T-helper 1 cell treated with Interleukin-12 subunit alpha and Interleukin-12 subunit beta and Interleukin-4 antibody, amounts not matched to agents 30 ng/mL and 1 ng/mL, for 36 hours (primary cell): ENCODE results near the gene B3GAT3. TPM values are rescaled to one million over a fixed set of nuclear protein-coding genes. Genes with fewer than 3 reads are reported as not detected.
"Not testable (repeated sequence)": the region's sequence is repeated elsewhere in the genome, so short reads cannot be mapped to it uniquely, and the experiment has no call there.

Source experiments
- intact Hi-C: fragments of 100-400 bp; cut with micrococcal nuclease; formaldehyde crosslinking; loops from one replicate; pipeline ENCODE4 v1.15.1; 2024
- total RNA-seq: library from RNA; stranded (reverse); gene quantifications from 2 replicates; pipeline ENCODE4 v1.2.3, GENCODE V29; 2022

Gene B3GAT3
- total RNA-seq: 70.6 and 77.1 TPM in 2 replicates

DNA sequence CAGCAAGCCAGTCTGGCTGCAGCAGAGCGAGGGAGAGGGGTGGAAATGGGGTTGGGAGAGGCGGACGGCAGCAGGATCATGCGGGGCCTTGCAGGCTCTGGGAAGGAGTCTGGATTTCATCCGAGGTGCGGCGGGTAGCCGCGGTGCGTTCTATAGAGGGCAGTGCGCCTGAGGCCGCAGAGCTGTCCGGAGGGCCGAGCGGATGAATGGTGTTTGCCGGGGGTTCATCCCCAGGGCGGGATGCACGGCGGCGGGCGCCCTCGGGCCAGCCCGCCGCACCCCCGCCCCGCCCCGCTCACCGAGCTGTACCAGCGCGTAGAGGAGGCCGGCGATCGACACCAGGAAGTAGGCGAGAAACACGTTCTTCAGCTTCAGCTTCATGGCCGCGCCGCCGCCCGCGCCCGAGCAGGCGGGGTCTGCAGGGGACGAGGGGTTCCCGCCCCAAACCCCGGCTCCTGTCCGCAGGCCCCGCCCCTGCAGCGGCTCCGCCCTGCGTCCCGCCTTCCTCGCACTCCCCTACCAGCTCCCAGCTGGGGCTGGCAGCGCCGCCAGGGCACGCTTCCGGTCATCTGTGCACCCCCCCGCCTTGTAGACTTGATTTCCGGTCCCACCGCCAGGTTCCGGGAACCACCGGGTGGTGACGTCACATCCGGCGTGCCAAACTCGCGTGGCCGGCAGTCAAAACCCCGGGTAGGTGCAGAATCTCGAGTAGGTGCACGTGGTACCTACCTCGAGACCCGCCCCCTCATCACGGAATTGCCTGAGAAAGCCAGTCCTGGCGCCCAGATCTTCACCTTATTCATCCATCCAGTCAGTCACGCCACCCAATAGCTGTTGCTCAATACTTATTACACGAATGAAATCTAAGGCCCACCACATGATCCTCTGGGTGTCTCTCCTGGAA lies at the start of gene B3GAT3:
Gene B3GAT3 (minus strand): TSS at position 420 of the 904 bp plus-strand sequence. CDS start 39 bp downstream, at position 381.
- intact Hi-C loops: loop anchor here (1.0 kb wide), 9 partner anchors 9 to 87 kb away; partner anchors contain the start of genes C11orf98, CSKMT, GANAB and INTS5

- intact Hi-C loops: loop anchor here (1.0 to 10.0 kb wide), 7 partner anchors 8 to 246 kb away; partner anchors contain the start of genes INTS5, TAF6L, TUT1 and UBXN1
Observed at GRCh38 chr11:62671236-62671607, 49.4 kb upstream of the B3GAT3 start.

GRCh38 chr11:62669420-62670161 lies 47.8 kb upstream of the B3GAT3 start:
- intact Hi-C loops: loop anchor here (2.0 to 10.0 kb wide), 3 partner anchors 193 to 545 kb away; partner anchors contain the start of gene INCENP

DNA sequence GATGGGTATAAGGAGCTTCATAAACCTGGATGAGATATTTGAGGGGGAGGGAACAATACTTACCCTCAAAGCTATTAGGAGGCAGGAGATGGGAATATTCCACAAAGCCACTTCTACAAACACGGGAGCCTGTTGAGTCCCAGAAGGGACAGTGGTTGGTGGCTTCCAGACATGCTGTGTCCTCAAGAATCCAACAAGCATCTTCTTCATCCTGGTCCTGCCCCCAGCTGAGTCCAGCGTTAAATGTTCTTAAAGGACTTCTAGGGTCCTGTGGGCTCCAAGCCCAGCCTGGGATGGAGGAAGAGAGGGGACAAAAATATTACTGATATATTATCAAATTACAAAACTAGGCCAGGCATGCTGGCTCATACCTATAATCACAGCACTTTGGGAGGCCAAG lies 45.7 kb upstream of the B3GAT3 start:
- intact Hi-C loops: loop anchor here (10.0 kb wide), 1 partner anchor 543 kb away; the partner anchor contains the start of gene INCENP

GRCh38 chr11:62666259-62666926 lies 44.6 kb upstream of the B3GAT3 start:
- intact Hi-C loops: loop anchor here (10.0 kb wide), 1 partner anchor 542 kb away; the partner anchor contains the start of gene INCENP

DNA sequence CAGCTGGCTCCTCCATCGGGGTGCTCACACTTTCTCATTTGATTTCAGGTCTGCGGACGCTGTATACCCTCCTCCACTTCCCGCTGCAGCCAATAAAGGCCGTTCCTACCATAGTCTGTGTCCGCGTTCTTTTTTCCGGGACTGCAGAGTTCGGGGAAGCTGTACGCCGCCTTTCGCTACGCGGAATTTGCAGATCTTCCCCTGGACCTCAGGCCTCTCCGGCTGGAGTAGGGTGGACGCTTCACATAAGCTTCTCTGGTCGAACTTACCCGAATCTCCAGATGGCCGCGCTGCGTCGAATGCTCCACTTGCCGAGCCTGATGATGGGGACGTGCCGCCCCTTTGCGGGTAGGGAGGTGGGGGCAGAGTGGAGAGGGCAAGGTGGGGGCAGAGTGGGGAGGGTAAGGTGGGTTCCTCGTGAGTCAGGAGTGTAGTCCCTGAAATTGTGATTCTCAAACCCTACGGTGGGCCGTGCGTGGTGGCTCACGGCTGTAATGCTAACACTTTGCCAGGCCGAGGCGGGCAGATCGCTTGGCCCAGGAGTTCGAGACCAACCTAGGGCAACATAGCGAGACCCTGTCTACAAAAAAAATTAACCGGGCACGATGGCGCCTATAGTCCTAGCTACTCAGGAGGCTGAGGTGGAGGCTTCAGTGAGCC lies 43.9 kb upstream of the B3GAT3 start:
- intact Hi-C loops: loop anchor here (1.0 to 10.0 kb wide), 13 partner anchors 12 to 541 kb away; partner anchors contain the start of genes EML3, GANAB, HNRNPUL2 and INCENP

DNA sequence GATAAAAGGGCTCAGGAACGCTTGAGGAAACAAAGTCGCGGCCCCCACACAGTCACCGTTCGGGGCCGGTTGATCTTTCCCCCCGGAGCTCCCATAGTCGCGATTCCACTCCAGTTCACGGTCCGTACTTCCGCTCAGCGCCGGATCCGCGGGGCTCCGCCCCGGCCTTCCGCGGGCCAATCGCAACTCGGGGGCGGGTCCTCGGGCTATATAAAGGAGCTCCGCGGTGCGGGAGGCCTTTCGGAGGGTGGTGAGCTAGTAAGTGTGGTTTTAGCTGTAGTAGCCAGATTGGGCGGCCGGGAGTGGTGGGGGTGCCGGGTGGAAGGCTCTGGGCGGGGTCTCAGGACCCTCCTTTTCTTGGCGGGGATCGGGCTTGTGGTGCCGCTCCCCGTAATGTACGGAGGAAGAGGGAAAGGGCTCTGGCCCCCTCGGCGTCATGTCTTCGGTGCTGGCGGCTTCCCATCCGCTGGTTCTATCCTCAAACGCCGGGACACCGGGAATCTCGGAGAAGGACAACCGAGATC lies 43.4 kb upstream of the B3GAT3 start, which contains the start of the genes C11orf98 and CSKMT:
Gene C11orf98 (minus strand): TSS at position 136 of the 524 bp plus-strand sequence. CDS start 41 bp downstream, at position 95.
Gene CSKMT (plus strand): TSS at position 238 of the 524 bp plus-strand sequence. CDS start 568 bp downstream, outside the sequence.
- intact Hi-C loops: loop anchor here (1.0 to 10.0 kb wide), 13 partner anchors 12 to 540 kb away; partner anchors contain the start of genes EML3, GANAB, HNRNPUL2 and INCENP

DNA sequence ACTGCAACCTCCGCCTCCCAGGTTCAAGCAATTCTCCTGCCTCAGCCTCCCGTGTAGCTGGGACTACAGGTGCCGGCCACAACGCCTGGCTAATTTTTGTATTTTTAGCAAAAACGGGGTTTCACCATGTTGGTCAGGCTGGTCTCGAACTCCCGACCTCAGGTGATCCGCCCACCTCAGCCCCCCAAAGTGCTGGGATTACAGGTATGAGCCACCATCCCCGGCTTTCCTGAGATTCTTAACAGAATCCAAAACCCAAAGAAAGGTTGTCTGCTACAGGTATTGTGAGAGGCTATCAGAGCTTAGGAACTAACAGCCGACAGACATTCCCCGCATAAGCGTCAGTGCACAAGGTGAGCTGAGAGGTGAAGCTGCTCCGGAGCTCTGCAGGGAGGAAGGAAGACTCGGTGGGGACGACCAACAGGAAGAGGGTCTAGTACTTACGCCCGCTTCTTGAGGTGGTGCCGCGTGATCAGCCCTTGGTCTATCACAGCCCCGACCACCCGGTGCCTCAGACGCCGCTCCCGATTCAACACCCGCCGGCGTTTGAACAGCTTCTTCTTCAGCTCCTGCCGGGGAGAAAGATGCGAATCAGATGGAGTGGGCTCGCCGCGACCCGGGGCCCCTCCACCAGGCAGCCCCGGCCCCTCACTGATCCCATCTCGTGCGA lies 42.8 kb upstream of the B3GAT3 start:
- intact Hi-C loops: loop anchor here (1.0 to 10.0 kb wide), 14 partner anchors 8 to 540 kb away; partner anchors contain the start of genes EML3, GANAB, HNRNPUL2 and INCENP

DNA sequence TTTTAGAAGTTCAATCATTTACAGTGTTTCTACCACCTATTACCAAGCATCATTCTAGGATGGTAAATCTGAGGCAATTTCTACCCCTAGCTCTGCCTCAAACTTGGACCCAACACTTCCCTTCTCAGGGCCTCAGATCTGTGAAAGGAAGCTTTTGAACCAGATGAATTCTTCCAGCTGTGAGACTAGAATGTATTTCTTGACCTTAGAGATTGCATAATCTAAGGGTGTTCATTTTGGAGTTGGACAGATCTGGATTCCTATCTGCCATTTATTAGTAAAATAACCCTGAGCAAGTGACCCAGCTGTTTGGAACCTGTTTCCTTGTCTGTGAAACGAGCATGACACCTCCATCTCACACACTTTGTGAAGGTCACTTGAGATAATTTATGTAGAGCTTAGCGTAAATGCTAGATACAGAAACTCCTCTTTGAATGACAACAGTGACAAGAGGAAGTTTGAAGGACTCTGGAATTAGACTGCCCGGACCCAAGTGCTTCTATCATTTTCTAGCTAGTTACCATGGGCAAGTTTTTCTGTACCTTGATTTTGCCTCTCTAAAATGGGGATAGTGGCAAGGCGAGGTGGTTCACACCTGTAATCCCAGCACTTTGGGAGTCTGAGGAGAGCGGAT lies 35.1 kb upstream of the B3GAT3 start:
- intact Hi-C loops: no loop called here

DNA sequence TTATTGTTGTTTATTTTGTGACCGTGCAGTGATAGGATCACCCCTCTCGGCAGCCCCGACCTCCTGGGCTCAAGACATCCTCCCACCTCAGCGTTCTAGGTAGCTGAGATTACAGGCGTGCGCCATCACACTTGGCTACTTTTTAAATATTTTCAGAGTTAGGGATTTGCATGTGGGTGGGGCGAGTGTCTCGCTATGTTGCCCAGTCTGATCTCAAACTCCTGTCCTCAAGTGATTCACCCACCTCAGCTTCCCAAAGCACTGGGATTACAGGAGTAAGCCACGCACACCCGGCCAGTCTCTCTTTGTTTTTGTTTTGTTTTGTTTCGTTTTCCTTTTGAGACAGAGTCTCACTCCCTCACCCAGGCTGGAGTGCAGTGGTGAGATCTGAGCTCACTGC lies 32.5 kb upstream of the B3GAT3 start:
- intact Hi-C loops: no loop called here

DNA sequence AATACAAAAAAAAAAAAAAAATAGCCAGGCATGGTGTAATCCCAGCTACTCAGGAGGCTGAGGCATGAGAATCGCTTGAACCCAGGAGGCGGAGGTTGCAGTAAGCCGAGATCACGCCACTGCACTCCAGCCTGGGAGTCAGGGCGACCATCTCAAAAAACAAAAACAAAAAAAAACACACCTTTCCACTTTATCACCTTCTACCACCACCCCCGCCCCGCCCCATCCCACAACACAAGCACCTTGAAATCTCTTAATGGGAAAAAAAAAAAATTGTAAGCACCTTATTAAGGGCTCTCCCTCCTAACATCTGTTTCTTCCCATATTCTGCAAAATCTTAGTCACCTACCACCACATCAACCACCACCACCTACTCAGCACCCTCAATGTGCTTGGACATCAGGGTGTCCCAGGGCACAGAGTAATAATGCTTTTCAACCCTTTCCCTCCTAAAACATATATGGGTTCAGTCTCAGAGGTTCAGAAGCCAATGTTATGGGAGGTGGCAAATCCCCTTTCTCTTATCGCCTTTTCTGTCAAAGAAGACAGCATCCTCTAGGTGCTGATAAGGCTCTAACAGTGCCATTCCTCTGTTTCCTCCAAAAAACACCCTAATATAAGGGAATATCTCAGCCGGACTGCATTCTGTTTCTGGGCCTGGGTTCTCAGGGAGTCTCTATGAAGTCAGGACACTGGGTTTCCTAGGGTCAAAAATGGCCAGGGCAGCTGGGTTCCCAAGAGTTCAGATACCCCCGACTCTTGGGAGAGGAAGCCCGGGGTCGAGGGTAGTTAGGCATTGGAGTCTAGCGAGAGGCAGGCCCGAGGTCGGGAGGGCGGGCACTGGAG lies 30.6 kb upstream of the B3GAT3 start:
- intact Hi-C loops: loop anchor here (1.0 kb wide), 6 partner anchors 7 to 75 kb away; partner anchors contain the start of genes C11orf98, CSKMT, HNRNPUL2 and UQCC3

- intact Hi-C loops: not testable (repeated sequence)
Observed at GRCh38 chr11:62650283-62650682, 28.5 kb upstream of the B3GAT3 start.

- intact Hi-C loops: no loop called here
Observed at GRCh38 chr11:62649486-62649885, 27.7 kb upstream of the B3GAT3 start.

DNA sequence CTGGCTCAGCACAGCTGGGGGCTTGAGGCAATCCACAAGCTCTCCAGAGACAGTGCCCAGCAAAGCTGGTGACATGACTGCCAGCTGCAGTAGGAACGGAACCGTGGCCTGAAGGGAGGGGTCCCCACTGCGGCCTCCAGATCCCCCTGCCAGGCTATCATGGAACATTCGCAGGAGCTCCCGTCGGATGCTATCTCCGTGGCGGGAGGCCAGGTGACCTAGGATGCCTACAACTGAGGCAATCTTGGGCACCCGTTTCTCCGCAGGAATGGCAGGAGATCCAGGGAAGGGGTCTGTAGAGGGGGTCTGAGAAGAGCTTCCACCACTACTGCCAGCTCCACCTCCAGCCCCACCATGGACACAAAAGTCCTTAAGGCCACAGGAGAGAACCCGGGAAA lies 27.2 kb upstream of the B3GAT3 start:
- intact Hi-C loops: no loop called here

- intact Hi-C loops: no loop called here
Observed at GRCh38 chr11:62648185-62648966, 26.6 kb upstream of the B3GAT3 start.

GRCh38 chr11:62647609-62648005 lies 25.8 kb upstream of the B3GAT3 start:
- intact Hi-C loops: loop anchor here (2.0 kb wide), 3 partner anchors 157 to 855 kb away; partner anchors contain the start of genes FEN1, NXF1, STX5 and TEX54
